Smooth muscle cell (in vitro differentiated cells): Measurements from ENCODE around the gene KDM2B. TPM values are rescaled to one million over a fixed set of nuclear protein-coding genes. Genes with fewer than 3 reads are reported as not detected.

Experiments used
- DNase-seq: peaks from one replicate; lab custom pipeline; 2025; ENCODE audit not compliant: unreplicated experiment; lab: John Stamatoyannopoulos, UW
- H2AFZ ChIP-seq: fragments of 200-600 bp; sonication (generic); 2 replicates; pipeline ENCODE4 v1.6.0; 2016; ENCODE audit warnings: antibody characterized with exemption, low read depth, mild to moderate bottlenecking
- H3F3A ChIP-seq: fragments of 200-600 bp; sonication (generic); 2 replicates; pipeline ENCODE4 v1.6.0; 2017; ENCODE audit warnings: antibody characterized with exemption, low read depth
- H3K27ac ChIP-seq: fragments of 200-600 bp; sonication (generic); 2 replicates; pipeline ENCODE4 v1.5.1; 2016; ENCODE audit warnings: low read depth, mild to moderate bottlenecking
- H3K27me3 ChIP-seq: fragments of 200-600 bp; sonication (generic); 2 replicates; pipeline ENCODE4 v1.6.1; 2016; ENCODE audit warnings: low read depth, mild to moderate bottlenecking
- H3K36me3 ChIP-seq: fragments of 200-600 bp; sonication (generic); 2 replicates; pipeline ENCODE4 v1.5.1; 2016; ENCODE audit warnings: low read depth
- H3K4me1 ChIP-seq: fragments of 200-600 bp; sonication (generic); 2 replicates; pipeline ENCODE4 v1.5.1; 2016; ENCODE audit warnings: low read depth
- H3K4me2 ChIP-seq: fragments of 200-600 bp; sonication (generic); 2 replicates; pipeline ENCODE4 v1.6.0; 2016; ENCODE audit warnings: mild to moderate bottlenecking
- H3K4me3 ChIP-seq: fragments of 200-600 bp; sonication (generic); 2 replicates; pipeline ENCODE4 v1.5.1; 2016; ENCODE audit warnings: mild to moderate bottlenecking
- H3K79me2 ChIP-seq: fragments of 200-600 bp; sonication (generic); 2 replicates; pipeline ENCODE4 v1.6.0; 2016; ENCODE audit warnings: low read depth, mild to moderate bottlenecking
- H3K9ac ChIP-seq: fragments of 200-600 bp; sonication (generic); 2 replicates; pipeline ENCODE4 v1.6.0; 2016; ENCODE audit warnings: low read depth
- H3K9me3 ChIP-seq: fragments of 200-600 bp; sonication (generic); replicated peaks from 2 replicates; pipeline ENCODE4 v1.5.1; 2016; ENCODE audit warnings: low read depth
- H4K20me1 ChIP-seq: fragments of 200-600 bp; sonication (generic); 2 replicates; pipeline ENCODE4 v1.6.0; 2016; ENCODE audit warnings: low read depth
- WGBS: methylation state at CpG from one replicate; pipeline ENCODE4 v1.1.7; 2016; ENCODE audit warnings: low lambda C conversion rate; 5-methylcytosine and 5-hydroxymethylcytosine counted together
- microRNA-seq: library from miRNA; unstranded; fragments of <30 nt; microRNA quantifications from one replicate; pipeline ENCODE4, GENCODE V29; 2016; ENCODE audit warnings: borderline number of aligned reads
- polyA plus RNA-seq: library from polyadenylated mRNA; unstranded; fragments of >200 nt; fragmentation: Nextera tagmentation; extraction: Ambion mirVana; gene quantifications from 2 replicates; pipeline ENCODE4 v1.2.1, GENCODE V29; 2016
- small RNA-seq: library from RNA; depleted of rRNA; stranded (forward); fragments of <200 nt; gene quantifications from one replicate; pipeline ENCODE3, GENCODE V24; 2014
- total RNA-seq: library from RNA; depleted of rRNA; stranded (reverse); fragments of >200 nt; gene quantifications from 2 replicates; pipeline ENCODE4 v1.2.3, GENCODE V29; 2014
- TF ChIP-seq, protein P1 (sequence below): fragments of 200-600 bp; sonication (generic); IDR thresholded peaks from 2 replicates; pipeline ENCODE4 v1.5.1; 2017; ENCODE audit warnings: borderline replicate concordance, mild to moderate bottlenecking, antibody characterized with exemption; ENCODE audit not compliant: insufficient read depth, poor library complexity, severe bottlenecking

KDM2B gene
- total and polyA plus RNA-seq, 2 experiments from 2014 or later, result 16.3 to 34.9 TPM

DNA sequence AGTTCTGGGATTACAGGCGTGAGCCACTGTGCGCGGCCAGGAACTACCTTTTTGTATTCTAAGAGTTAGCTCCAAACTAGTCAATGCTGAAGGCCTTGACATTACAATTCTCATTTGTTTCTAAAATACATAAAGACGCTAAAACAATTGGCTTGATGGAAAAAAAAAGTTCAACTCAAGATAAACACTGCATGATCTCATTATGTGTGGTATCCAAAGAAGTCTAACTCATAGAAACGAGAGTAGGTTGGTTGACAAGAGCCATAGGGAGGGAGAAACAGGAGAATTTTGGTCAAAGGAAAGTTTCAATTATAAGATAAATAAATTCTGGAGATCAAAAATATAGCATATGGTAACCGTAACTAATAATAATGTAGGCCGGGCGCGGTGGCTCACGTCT is 200.9 kb downstream of the KDM2B start:
- Histone ChIP-seq H4K20me1 (no peaks in the 10 kb centered on the region), H3K9ac (no peak overlapping the region), H3K27ac (no peak overlapping the region), H3K4me1 (no peaks in the 10 kb centered on the region), H3K4me3 (no peak overlapping the region), H3K79me2 (no peaks in the 10 kb centered on the region), H3F3A (no peaks in the 10 kb centered on the region), H3K4me2 (no peak overlapping the region), H2AFZ (no peak overlapping the region), H3K36me3 (no peaks in the 10 kb centered on the region), H3K9me3 (no peaks in the 10 kb centered on the region), H3K27me3 (no peaks in the 10 kb centered on the region)
- no peak for DNase-seq
- TF ChIP-seq, protein P1, sequence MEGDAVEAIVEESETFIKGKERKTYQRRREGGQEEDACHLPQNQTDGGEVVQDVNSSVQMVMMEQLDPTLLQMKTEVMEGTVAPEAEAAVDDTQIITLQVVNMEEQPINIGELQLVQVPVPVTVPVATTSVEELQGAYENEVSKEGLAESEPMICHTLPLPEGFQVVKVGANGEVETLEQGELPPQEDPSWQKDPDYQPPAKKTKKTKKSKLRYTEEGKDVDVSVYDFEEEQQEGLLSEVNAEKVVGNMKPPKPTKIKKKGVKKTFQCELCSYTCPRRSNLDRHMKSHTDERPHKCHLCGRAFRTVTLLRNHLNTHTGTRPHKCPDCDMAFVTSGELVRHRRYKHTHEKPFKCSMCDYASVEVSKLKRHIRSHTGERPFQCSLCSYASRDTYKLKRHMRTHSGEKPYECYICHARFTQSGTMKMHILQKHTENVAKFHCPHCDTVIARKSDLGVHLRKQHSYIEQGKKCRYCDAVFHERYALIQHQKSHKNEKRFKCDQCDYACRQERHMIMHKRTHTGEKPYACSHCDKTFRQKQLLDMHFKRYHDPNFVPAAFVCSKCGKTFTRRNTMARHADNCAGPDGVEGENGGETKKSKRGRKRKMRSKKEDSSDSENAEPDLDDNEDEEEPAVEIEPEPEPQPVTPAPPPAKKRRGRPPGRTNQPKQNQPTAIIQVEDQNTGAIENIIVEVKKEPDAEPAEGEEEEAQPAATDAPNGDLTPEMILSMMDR, result no peak
- WGBS, result 94% methylated on average over 10 of the region's 10 CpGs

Small RNA genes lying within 50 kb of the gene (microRNA-seq; reads per million reads assigned to microRNA genes)
- gene MIR7107, result not detected

Small RNA genes lying within 50 kb of the gene (small RNA-seq; reads per million reads assigned to genes)
- 0.08 reads per million for gene RNU6-1004P

Other genes with a start within 250 kb of the KDM2B start
- 109 and 119 TPM in 2 replicates for gene ANAPC5, start 228.6 kb downstream of the KDM2B start, total RNA-seq
- 114 and 121 TPM in 2 replicates for gene ANAPC5, start 228.6 kb downstream of the KDM2B start, polyA plus RNA-seq
- 24.0 and 24.2 TPM in 2 replicates for gene RNF34, start 180.9 kb downstream of the KDM2B start, total RNA-seq
- 19.4 and 24.7 TPM in 2 replicates for gene RNF34, start 180.9 kb downstream of the KDM2B start, polyA plus RNA-seq
- gene ORAI1, start 45.5 kb upstream of the KDM2B start, total RNA-seq, result 5.4 and 5.5 TPM in 2 replicates
- gene ORAI1, start 45.5 kb upstream of the KDM2B start, polyA plus RNA-seq, result 23.4 and 24.0 TPM in 2 replicates
- 0.13 and 0.18 TPM in 2 replicates for gene MORN3, start 88.6 kb upstream of the KDM2B start, total RNA-seq
- gene MORN3, start 88.6 kb upstream of the KDM2B start, polyA plus RNA-seq, result 0.11 and 2.0 TPM in 2 replicates
- 5.3 and 6.9 TPM in 2 replicates for gene TMEM120B, start 131.7 kb upstream of the KDM2B start, total RNA-seq
- gene TMEM120B, start 131.7 kb upstream of the KDM2B start, polyA plus RNA-seq, result 7.6 and 7.7 TPM in 2 replicates
- gene RHOF, start 212.7 kb upstream of the KDM2B start, total RNA-seq, result 12.7 and 25.9 TPM in 2 replicates
- 13.8 and 15.3 TPM in 2 replicates for gene RHOF, start 212.7 kb upstream of the KDM2B start, polyA plus RNA-seq
- 2.7 and 4.2 TPM in 2 replicates for gene SETD1B, start 223.0 kb upstream of the KDM2B start, total RNA-seq
- 1.9 and 2.9 TPM in 2 replicates for gene SETD1B, start 223.0 kb upstream of the KDM2B start, polyA plus RNA-seq